BE2C (cell line): ENCODE measurements around the gene KIRREL3.

ENCODE experiments used
- DNase-seq: peaks from one replicate; pipeline ENCODE4 v3.0.0-alpha.2; 2020
- H3K27me3 ChIP-seq: fragments of 250-450 bp; sonication (Bioruptor Pico); 2 replicates; pipeline ENCODE4 v1.5.1; 2020; ENCODE audit warnings: mild to moderate bottlenecking
- H3K36me3 ChIP-seq: fragments of 250-450 bp; sonication (Bioruptor Pico); 2 replicates; pipeline ENCODE4 v1.5.1; 2020; ENCODE audit warnings: mild to moderate bottlenecking
- H3K4me1 ChIP-seq: fragments of 250-450 bp; sonication (Bioruptor Pico); 2 replicates; pipeline ENCODE4 v1.5.1; 2020
- H3K4me3 ChIP-seq: 2 replicates; pipeline ENCODE4 v1.5.1; 2011; ENCODE audit warnings: low read depth, low read length
- H3K9me3 ChIP-seq: fragments of 250-450 bp; sonication (Bioruptor Pico); 2 replicates; pipeline ENCODE4 v1.5.1; 2020
- TF ChIP-seq, protein P1 (sequence below): IDR thresholded peaks from 2 replicates; pipeline ENCODE4 v1.5.1; 2012; ENCODE audit warnings: mild to moderate bottlenecking, low read depth, low read length

KIRREL3 gene

DNA sequence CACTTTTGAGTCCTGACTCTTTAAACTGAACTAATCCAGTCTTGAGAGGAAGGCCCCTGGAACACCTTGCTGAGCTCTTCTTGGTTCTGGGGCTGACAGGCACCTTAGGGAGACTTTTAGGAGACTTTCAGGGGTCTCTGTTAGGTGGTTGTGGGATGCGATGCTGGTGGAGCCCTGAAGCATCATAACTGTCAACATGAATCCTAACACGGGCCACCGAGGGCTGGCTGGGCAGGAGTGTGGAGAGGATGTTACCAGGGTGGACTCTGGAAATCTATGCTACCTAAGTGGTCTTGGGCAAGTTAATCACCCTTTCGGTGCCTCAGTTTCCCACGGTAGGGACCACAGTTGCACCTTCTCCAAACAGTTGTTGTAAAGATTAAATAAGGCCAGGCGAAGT, 538.6 kb downstream of the KIRREL3 start:
- TF ChIP-seq, protein P1, sequence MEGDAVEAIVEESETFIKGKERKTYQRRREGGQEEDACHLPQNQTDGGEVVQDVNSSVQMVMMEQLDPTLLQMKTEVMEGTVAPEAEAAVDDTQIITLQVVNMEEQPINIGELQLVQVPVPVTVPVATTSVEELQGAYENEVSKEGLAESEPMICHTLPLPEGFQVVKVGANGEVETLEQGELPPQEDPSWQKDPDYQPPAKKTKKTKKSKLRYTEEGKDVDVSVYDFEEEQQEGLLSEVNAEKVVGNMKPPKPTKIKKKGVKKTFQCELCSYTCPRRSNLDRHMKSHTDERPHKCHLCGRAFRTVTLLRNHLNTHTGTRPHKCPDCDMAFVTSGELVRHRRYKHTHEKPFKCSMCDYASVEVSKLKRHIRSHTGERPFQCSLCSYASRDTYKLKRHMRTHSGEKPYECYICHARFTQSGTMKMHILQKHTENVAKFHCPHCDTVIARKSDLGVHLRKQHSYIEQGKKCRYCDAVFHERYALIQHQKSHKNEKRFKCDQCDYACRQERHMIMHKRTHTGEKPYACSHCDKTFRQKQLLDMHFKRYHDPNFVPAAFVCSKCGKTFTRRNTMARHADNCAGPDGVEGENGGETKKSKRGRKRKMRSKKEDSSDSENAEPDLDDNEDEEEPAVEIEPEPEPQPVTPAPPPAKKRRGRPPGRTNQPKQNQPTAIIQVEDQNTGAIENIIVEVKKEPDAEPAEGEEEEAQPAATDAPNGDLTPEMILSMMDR: no peak
- Histone ChIP-seq H3K9me3 (no peaks in the 10 kb centered on the region), H3K4me3 (no peak overlapping the region), H3K4me1 (no peaks in the 10 kb centered on the region), H3K27me3 (no peaks in the 10 kb centered on the region), H3K36me3 (no peaks in the 10 kb centered on the region)
- DNase-seq: no peak

DNA sequence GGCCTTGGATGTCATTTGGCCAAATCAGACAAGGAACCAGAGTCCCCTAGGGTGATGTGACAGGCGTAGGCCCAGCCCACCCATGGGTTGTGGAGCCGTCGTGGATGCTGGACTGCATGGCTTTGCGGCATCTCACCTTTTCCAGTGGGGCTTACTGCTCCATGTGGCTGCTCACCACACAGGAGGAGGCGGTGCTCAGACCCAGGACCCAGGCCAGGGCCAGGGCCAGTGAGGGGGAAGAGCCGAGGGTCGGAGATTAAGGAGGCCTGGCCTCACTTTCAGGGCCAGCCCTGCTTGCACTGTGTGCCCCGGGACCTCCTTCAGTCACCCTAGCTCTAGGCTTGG, 539.5 kb downstream of the KIRREL3 start:
- no peaks in the 10 kb centered on the region for H3K4me1 ChIP-seq
- DNase-seq: no peak
- H3K36me3 ChIP-seq: no peaks in the 10 kb centered on the region
- TF ChIP-seq, protein P1: no peak
- H3K9me3 ChIP-seq: no peaks in the 10 kb centered on the region
- H3K27me3 ChIP-seq: no peaks in the 10 kb centered on the region
- no peak overlapping the region for H3K4me3 ChIP-seq

DNA sequence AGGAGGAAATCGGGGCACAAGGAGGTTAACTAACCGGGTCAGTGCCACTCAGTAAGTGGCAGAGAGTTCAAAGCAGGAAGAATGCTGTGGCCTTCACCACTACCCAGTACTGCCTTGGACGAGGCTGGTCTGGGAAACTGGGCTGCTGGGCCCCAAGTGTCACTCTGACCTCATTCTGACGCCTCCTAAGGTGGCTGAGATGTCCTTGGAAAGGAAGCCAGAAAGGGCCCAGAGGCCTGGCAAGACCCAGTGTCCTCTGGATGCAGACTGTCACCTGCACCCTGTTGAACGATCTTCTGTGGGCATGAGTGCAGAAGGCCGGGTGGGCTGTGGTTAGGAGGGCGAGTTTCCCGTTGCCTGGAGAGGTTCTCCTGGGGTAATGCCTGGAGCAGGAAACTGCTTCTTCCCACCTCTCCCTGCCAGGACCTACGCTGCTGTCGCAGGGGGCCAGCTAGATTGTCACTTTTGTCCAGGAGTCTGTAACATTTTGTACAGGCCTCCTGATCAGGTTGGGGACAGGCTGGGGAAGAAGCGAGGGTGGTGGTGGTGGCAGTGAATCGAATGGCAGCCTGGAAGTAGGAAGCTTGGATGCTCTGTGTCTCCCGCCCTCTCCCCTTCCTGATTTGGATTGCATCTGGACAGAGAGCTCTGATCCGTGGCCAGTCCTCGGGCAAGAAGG, 540.0 kb downstream of the KIRREL3 start:
- no peaks in the 10 kb centered on the region for H3K36me3 ChIP-seq
- H3K4me1 ChIP-seq: no peaks in the 10 kb centered on the region
- DNase-seq: no peak
- TF ChIP-seq, protein P1: no peak
- no peak overlapping the region for H3K4me3 ChIP-seq
- no peaks in the 10 kb centered on the region for H3K9me3 ChIP-seq
- H3K27me3 ChIP-seq: no peaks in the 10 kb centered on the region

DNA sequence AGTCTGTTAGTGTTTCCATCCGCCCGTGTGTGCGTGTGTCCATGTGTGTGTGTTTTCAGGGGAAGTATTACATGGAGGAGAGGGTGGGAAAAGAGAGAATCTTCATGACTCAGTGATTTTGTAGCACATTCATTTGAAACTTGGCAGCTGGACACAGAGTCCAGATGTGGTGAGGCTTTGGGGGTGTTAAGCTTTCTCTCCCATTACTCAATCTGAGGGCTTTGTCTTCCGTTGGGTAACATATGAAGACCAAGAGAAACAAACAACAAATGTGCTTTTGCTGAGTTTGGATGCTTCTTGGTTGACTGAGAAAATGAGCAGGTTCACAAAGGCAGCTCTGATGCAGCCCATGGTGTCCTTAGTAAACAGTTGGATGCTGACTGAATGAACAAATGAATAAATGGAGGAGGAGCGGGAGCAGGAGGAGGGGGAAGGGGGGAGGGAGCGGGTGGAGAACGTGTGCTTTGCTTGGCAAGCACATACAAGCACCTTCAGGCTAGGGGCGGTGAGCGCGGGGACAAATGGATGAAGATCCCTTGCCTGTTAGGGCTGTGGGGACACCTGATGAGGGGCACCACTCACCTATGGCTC, 540.8 kb downstream of the KIRREL3 start:
- Histone ChIP-seq H3K4me3 (no peak overlapping the region), H3K4me1 (no peaks in the 10 kb centered on the region), H3K36me3 (no peaks in the 10 kb centered on the region), H3K27me3 (no peaks in the 10 kb centered on the region), H3K9me3 (no peaks in the 10 kb centered on the region)
- TF ChIP-seq, protein P1: no peak
- DNase-seq: no peak

DNA sequence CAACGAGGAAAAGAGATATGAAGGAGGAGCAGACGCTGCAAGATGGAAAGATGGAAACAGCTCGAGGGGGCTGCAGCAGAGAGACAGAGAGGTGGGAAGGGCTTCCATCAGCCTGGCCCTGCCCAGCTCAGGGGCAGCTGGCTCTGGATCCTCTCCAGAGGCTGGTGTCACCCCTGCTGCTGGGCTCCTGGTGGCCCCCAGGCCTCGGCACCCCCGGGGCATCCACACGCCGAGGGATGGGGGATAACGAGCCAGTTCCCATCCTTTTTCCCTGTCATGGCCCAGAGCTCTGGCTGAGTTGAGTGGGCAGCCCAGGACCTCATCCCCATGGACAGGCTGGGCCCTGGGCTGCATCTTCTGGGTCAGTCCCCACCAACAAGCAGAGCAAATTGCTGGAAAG, 542.8 kb downstream of the KIRREL3 start:
- TF ChIP-seq, protein P1: no peak
- DNase-seq: no peak
- H3K27me3 ChIP-seq: no peaks in the 10 kb centered on the region
- no peak overlapping the region for H3K4me3 ChIP-seq
- H3K36me3 ChIP-seq: no peaks in the 10 kb centered on the region
- no peaks in the 10 kb centered on the region for H3K9me3 ChIP-seq
- no peaks in the 10 kb centered on the region for H3K4me1 ChIP-seq

DNA sequence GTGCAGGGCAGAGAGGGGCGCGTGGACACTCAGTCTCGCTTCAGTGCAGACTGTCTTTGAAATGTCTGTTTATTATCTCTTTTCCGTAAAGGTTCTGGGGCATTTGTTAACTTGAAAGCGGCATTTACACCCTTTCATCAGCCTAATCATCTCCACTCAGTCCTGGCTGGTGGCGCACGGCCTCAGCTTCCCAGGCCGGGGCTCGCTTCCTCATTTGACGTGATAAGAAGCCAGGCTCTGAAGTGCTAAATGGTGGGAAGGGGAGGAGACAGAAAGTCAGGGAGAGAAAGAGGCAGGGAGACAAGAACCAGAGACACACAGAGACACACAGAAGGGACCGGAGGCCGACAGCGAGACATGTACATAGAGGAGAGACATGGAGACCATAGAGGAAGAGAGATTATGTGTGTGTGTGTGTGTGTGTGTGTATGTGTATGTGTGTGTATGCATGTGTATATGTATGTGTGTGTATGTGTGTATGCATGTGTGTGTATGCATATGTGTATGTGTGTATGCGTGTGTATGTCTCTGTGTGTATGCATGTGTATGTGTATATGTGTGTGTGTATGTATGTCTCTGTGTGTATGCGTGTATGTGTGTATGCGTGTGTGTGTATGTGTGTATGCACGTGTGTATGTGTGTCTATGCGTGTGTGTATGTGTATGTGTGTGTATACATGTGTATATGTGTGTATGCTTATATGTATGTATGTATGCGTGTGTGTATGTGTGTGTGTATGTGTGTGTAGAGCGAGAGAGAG, 543.6 kb downstream of the KIRREL3 start:
- no peaks in the 10 kb centered on the region for H3K36me3 ChIP-seq
- no peaks in the 10 kb centered on the region for H3K9me3 ChIP-seq
- DNase-seq: no peak
- no peaks in the 10 kb centered on the region for H3K4me1 ChIP-seq
- H3K4me3 ChIP-seq: no peak overlapping the region
- TF ChIP-seq, protein P1: no peak
- no peaks in the 10 kb centered on the region for H3K27me3 ChIP-seq
